HG03159 (cell line): ENCODE results near the gene PRIMA1.

Experiments
- ATAC-seq: cut with Tn5 transposase; IDR thresholded peaks from one replicate; pipeline ENCODE4 v1.9.1; 2021; ENCODE audit warnings: mild to moderate bottlenecking, moderate library complexity; ENCODE audit not compliant: unreplicated experiment

PRIMA1 gene

DNA sequence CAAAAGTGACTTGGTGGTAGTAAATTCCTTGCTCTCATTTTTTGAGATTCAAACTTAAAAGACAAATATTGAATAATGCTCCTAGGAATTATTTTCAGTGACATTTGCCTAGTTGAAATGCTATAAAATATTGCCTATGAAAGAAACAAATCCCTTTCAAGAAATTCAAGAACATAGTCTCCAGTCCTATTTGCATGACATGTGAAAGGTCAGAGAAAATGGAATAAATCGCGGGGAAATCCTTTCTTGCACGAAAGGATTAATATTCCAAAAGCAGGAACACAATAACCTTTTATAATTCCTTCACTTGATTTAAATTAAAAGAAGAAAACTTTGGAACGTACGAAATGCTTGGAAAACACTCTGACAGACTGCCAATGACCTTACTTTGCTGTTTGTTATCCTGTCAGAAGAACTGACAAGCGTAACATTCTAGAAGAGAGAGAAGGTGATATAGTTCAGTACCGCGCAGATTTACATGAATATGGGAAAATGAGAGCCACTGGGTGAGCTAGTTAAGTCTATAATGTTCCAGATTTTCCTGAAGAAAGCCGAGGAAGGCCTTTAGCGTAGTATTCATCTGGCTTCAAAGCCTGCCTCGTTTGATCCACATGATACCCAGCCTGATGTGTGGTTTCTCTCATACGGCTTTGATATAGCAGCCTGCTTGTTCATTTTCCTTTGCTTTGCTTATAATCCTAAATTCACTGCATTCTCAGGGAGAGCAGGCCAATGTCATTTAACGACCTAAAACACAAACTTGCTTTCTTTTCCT lies 103.0 kb downstream of the PRIMA1 start:
- ATAC-seq: no peak

DNA sequence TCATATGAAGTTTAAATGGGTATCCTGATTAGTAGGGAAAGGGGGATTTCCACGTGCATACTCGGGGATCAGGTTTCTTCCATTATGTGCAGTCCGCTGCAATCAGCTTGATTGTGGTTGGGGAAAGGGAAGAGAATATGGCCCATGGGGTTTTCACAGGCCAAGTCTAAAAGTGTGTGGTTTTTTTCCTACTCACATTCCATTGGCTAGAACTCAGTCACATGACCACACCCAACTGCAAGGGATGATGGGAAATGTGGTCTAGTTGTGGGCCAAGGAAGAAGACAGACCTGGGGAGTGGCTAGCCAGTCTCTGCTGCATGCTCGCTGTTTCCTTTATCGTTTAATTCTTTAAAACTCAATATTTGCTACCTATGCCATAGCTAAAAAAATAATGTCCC lies 105.1 kb downstream of the PRIMA1 start:
- no peak for ATAC-seq

GRCh38 chr14:93682459-93682858 lies 105.8 kb downstream of the PRIMA1 start:
- no peak for ATAC-seq

- no peak for ATAC-seq
Observed at GRCh38 chr14:93676416-93676958, 111.8 kb downstream of the PRIMA1 start.

- ATAC-seq: no peak
Observed at GRCh38 chr14:93675651-93676050, 112.6 kb downstream of the PRIMA1 start.

DNA sequence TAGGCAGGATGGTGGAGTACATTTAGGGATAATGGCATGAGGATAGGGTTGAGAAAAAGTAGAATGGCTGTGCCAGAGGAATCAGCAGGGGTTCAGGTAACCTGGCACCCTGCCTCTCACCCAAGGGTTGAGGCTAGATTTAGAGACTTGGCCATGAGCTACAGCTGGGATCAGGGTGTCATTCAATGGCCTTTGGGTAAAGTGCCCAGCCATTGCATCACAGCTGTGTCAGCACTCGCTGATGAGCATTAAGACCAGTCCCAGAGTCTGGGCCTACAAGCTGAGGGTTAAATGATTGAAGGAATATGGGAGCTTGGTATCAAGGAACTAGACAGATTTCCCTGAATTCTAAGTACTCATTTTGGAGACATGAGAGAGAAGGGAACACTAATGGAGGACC lies 113.9 kb downstream of the PRIMA1 start:
- no peak for ATAC-seq

- ATAC-seq: no peak
Observed at GRCh38 chr14:93669632-93670031, 118.7 kb downstream of the PRIMA1 start.
